Breast epithelium (tissue), 4 donors: ENCODE results near the gene SIRT7. TPM values are rescaled to one million over a fixed set of nuclear protein-coding genes. Genes with fewer than 3 reads are reported as not detected.

Source experiments
- DNase-seq, 2 donors: peaks; one replicate each; pipeline ENCODE4 v3.0.0-alpha.2; 2019; ENCODE audit warnings: low spot score in 2 of 2
- H3K27ac ChIP-seq, 2 donors: fragments of 200-600 bp; sonication (generic) in 1 of 2; one replicate each; pipeline ENCODE4 v1.5.1; 2016 to 2019; ENCODE audit warnings: mild to moderate bottlenecking in 1 of 2
- H3K27me3 ChIP-seq, 2 donors: fragments of 200-600 bp; sonication (generic) in 1 of 2; one replicate each; pipeline versions ENCODE4 v1.5.1 to v1.6.0; 2017 to 2019; ENCODE audit warnings: control low read depth in 1 of 2, mild to moderate bottlenecking in 1 of 2
- H3K36me3 ChIP-seq: fragments of 200-600 bp; one replicate; pipeline ENCODE4 v1.5.1; 2019
- H3K4me1 ChIP-seq, 2 donors: fragments of 200-600 bp; sonication (generic); one replicate each; pipeline ENCODE4 v1.5.1; 2016 to 2019; ENCODE audit warnings: control low read depth in 1 of 2
- H3K4me3 ChIP-seq, 3 donors: fragments of 200-600 bp; sonication (generic); 1 replicate in 2 of 3; 2 replicates in 1 of 3; pipeline ENCODE4 v1.5.1; 2016 to 2019; ENCODE audit warnings: mild to moderate bottlenecking in 3 of 3, moderate library complexity in 2 of 3
- H3K9me3 ChIP-seq, 2 donors: fragments of 200-600 bp; sonication (generic) in 1 of 2; one replicate each; pipeline ENCODE4 v1.5.1; 2016 to 2019; ENCODE audit warnings: control low read depth in 1 of 2
- CTCF ChIP-seq, 3 donors: fragments of 450-650 bp; IDR thresholded peaks; one replicate each; pipeline ENCODE4 v1.5.1; 2016 to 2017; ENCODE audit warnings: antibody characterized with exemption in 3 of 3, mild to moderate bottlenecking in 3 of 3, moderate library complexity in 3 of 3
- POLR2A ChIP-seq: fragments of 450-650 bp; IDR thresholded peaks from one replicate; pipeline ENCODE4 v1.6.1; 2016; ENCODE audit warnings: antibody characterized with exemption, mild to moderate bottlenecking, moderate library complexity
- POLR2AphosphoS5 ChIP-seq, 3 donors: sonication (generic); formaldehyde crosslinking; IDR thresholded peaks; one replicate each; pipeline ENCODE4 v1.6.1; 2017; ENCODE audit warnings: antibody characterized with exemption in 3 of 3
- intact Hi-C: fragments of 100-400 bp; cut with DNase I; formaldehyde crosslinking; loops from one replicate; pipeline ENCODE4 v1.15.1; 2023; ENCODE audit warnings: low total_unique reads
- total RNA-seq, 3 donors: library from RNA; depleted of rRNA; stranded (reverse); fragments of >200 nt; gene quantifications; one replicate each; pipeline ENCODE4 v1.1.0, GENCODE V29; 2016

The SIRT7 gene
- total RNA-seq, 3 donors from 2014 or later: 20.6 to 27.2 (median 25.8) TPM

GRCh38 chr17:81962499-81963441 is 44.8 kb upstream of the SIRT7 start:
- intact Hi-C loops: loop anchor here (2.0 kb wide), 1 partner anchor 60 kb away; the partner anchor contains the start of genes CENPX and LRRC45
- H3K27me3 ChIP-seq: peaks cover 22 to 51% of the 10 kb centered on the region in 2 donors

GRCh38 chr17:81961521-81962498 is 43.8 kb upstream of the SIRT7 start:
- H3K27me3 ChIP-seq: peaks cover 22 to 60% of the 10 kb centered on the region in 2 donors
- TF ChIP-seq CTCF (IDR thresholded peaks at IDR 0.05) (no peak), POLR2A (no peak), POLR2AphosphoS5 (IDR thresholded peaks at IDR 0.05) (no peak)
- H3K4me1 ChIP-seq: peaks cover 0 to 12% of the 10 kb centered on the region in 2 donors
- H3K36me3 ChIP-seq: no peaks in the 10 kb centered on the region
- no peaks in the 10 kb centered on the region for H3K9me3 ChIP-seq
- DNase-seq: no peak
- H3K27ac ChIP-seq: no peak overlapping the region
- intact Hi-C loops: loop anchor here (2.0 kb wide), 1 partner anchor 61 kb away; the partner anchor contains the start of genes CENPX and LRRC45
- H3K4me3 ChIP-seq: peak overlapping the region in 1 of 3 donors; percentile 68

More at GRCh38 chr17:81962499-81963441, 44.8 kb upstream of the SIRT7 start:
- no peaks in the 10 kb centered on the region for H3K9me3 ChIP-seq
- H3K4me3 ChIP-seq: no peak overlapping the region
- no peak overlapping the region for H3K27ac ChIP-seq
- H3K4me1 ChIP-seq: peaks cover 2 to 17% of the 10 kb centered on the region in 2 donors
- no peaks in the 10 kb centered on the region for H3K36me3 ChIP-seq
- TF ChIP-seq POLR2A (no peak), CTCF (IDR thresholded peaks at IDR 0.05) (no peak), POLR2AphosphoS5 (IDR thresholded peaks at IDR 0.05) (no peak)
- no peak for DNase-seq

GRCh38 chr17:81961087-81961511 is 43.1 kb upstream of the SIRT7 start, which contains the start of gene NOTUM:
NOTUM (minus strand) TSS chr17:81961187; CDS start chr17:81960909, 278 bp downstream.
- Histone ChIP-seq H3K36me3 (no peaks in the 10 kb centered on the region), H3K27ac (no peak within 1 kb of the TSS), H3K4me3 (peak within 1 kb of the TSS; percentile 25 to 68 (median 40)), H3K27me3 (peaks cover 22 to 64% of the 10 kb centered on the region in 2 donors), H3K9me3 (no peaks in the 10 kb centered on the region), H3K4me1 (peaks cover 0 to 12% of the 10 kb centered on the region in 2 donors)
- TF ChIP-seq CTCF (IDR thresholded peaks at IDR 0.05): no peak
- no peak for TF ChIP-seq POLR2AphosphoS5 (IDR thresholded peaks at IDR 0.05)
- no peak for TF ChIP-seq POLR2A
- no peak for DNase-seq
- intact Hi-C loops: no loop called here

GRCh38 chr17:81960130-81960958 is 42.4 kb upstream of the SIRT7 start:
- no peak for DNase-seq
- peaks cover 22 to 64% of the 10 kb centered on the region in 2 donors for H3K27me3 ChIP-seq
- H3K4me1 ChIP-seq: peaks cover 0 to 12% of the 10 kb centered on the region in 2 donors

More at GRCh38 chr17:81960130-81960958, 42.4 kb upstream of the SIRT7 start:
- H3K27ac ChIP-seq: no peak overlapping the region
- no peaks in the 10 kb centered on the region for H3K9me3 ChIP-seq
- H3K4me3 ChIP-seq: peak overlapping the region; percentile 25 to 68 (median 40)
- intact Hi-C loops: no loop called here
- H3K36me3 ChIP-seq: no peaks in the 10 kb centered on the region
- TF ChIP-seq POLR2A (no peak), POLR2AphosphoS5 (IDR thresholded peaks at IDR 0.05) (no peak), CTCF (IDR thresholded peaks at IDR 0.05) (no peak)
